GM12878 (cell line): ENCODE results near the gene CCDC159. TPM values are rescaled to one million over a fixed set of nuclear protein-coding genes. Genes with fewer than 3 reads are reported as not detected.
A peak's percentile ranks its signal among the peaks of the same experiment; 100 is the strongest.

Experiments used
- BACH1 ChIP-seq: fragments of 450-650 bp; IDR thresholded peaks from 2 replicates; pipeline ENCODE4 v1.6.1; 2017; ENCODE audit warnings: mild to moderate bottlenecking, borderline replicate concordance
- BMI1 ChIP-seq: fragments of 450-650 bp; IDR thresholded peaks from 2 replicates; pipeline ENCODE4 v1.6.1; 2016; ENCODE audit warnings: mild to moderate bottlenecking, moderate library complexity, borderline replicate concordance
- DPF2 ChIP-seq: fragments of 450-650 bp; IDR thresholded peaks from 2 replicates; pipeline ENCODE4 v1.6.1; 2017; ENCODE audit warnings: mild to moderate bottlenecking
- EGR1 ChIP-seq, 2 experiments: IDR thresholded peaks; 1 replicate in 1 of 2; 2 replicates in 1 of 2; pipeline ENCODE4 v1.6.1; 2011 to 2012; ENCODE audit warnings: low read depth in 2 of 2, low read length in 2 of 2, borderline replicate concordance in 1 of 2, mild to moderate bottlenecking in 1 of 2, moderate library complexity in 1 of 2
- ESRRA ChIP-seq: IDR thresholded peaks from 2 replicates; pipeline ENCODE4 v1.6.1; 2012; ENCODE audit warnings: mild to moderate bottlenecking, low read length, improper control_type of control experiment
- HDGF ChIP-seq: fragments of 450-650 bp; IDR thresholded peaks from 2 replicates; pipeline ENCODE4 v1.6.1; 2016; ENCODE audit warnings: antibody characterized with exemption
- HSF1 ChIP-seq: fragments of 150-350 bp; IDR thresholded peaks from 2 replicates; pipeline ENCODE4 v1.6.1; 2014; ENCODE audit warnings: mild to moderate bottlenecking, low read depth, low read length
- JUNB ChIP-seq: IDR thresholded peaks from 2 replicates; pipeline ENCODE4 v1.6.1; 2016; ENCODE audit warnings: antibody characterized with exemption, mild to moderate bottlenecking
- JUND ChIP-seq: IDR thresholded peaks from 2 replicates; pipeline ENCODE4 v1.6.1; 2012; ENCODE audit warnings: low read depth, mild to moderate bottlenecking, low read length, improper control_type of control experiment, moderate library complexity
- MEF2B ChIP-seq: fragments of 450-650 bp; IDR thresholded peaks from 2 replicates; pipeline ENCODE4 v1.6.1; 2018; ENCODE audit warnings: mild to moderate bottlenecking, moderate library complexity; ENCODE audit not compliant: partially characterized antibody, poor library complexity, severe bottlenecking
- MYB ChIP-seq: fragments of 150-350 bp; IDR thresholded peaks from 2 replicates; pipeline ENCODE4 v1.6.1; 2014; ENCODE audit warnings: mild to moderate bottlenecking, low read depth, low read length, borderline replicate concordance
- NFIC ChIP-seq: IDR thresholded peaks from 2 replicates; pipeline ENCODE4 v1.6.1; 2012; ENCODE audit warnings: low read depth, mild to moderate bottlenecking, inconsistent platforms, low read length, moderate library complexity
- NKRF ChIP-seq: fragments of 450-650 bp; conservative IDR thresholded peaks from 2 replicates; pipeline ENCODE4 v1.6.1; 2017; ENCODE audit warnings: mild to moderate bottlenecking, moderate library complexity
- NR2C2 ChIP-seq: IDR thresholded peaks from 2 replicates; pipeline ENCODE4 v1.6.1; 2011; ENCODE audit warnings: borderline replicate concordance, low read depth; ENCODE audit not compliant: control insufficient read depth, insufficient read length
- PAX8 ChIP-seq: fragments of 450-650 bp; IDR thresholded peaks from 2 replicates; pipeline ENCODE4 v1.6.1; 2017; ENCODE audit warnings: mild to moderate bottlenecking, moderate library complexity
- POLR2AphosphoS5 ChIP-seq: IDR thresholded peaks from 2 replicates; pipeline ENCODE4 v1.6.1; 2011; ENCODE audit warnings: mild to moderate bottlenecking, low read length, inconsistent platforms
- POU2F2 ChIP-seq: IDR thresholded peaks from 3 replicates; pipeline ENCODE4 v1.6.1; 2011; ENCODE audit warnings: low read depth, mild to moderate bottlenecking, low read length, borderline replicate concordance
- PRDM15 ChIP-seq: fragments of 450-650 bp; formaldehyde crosslinking; IDR thresholded peaks from 2 replicates; pipeline ENCODE4 v1.4.0; 2020; ENCODE audit warnings: mild to moderate bottlenecking, moderate library complexity
- RAD51 ChIP-seq: fragments of 450-650 bp; IDR thresholded peaks from 2 replicates; pipeline ENCODE4 v1.6.1; 2016; ENCODE audit warnings: moderate library complexity, mild to moderate bottlenecking, inconsistent platforms
- RUNX3 ChIP-seq: IDR thresholded peaks from 2 replicates; pipeline ENCODE4 v1.6.1; 2012; ENCODE audit warnings: low read length, inconsistent platforms
- STAT1 ChIP-seq: fragments of 450-650 bp; conservative IDR thresholded peaks from 2 replicates; pipeline ENCODE4 v1.6.1; 2014; ENCODE audit warnings: antibody characterized with exemption, mild to moderate bottlenecking
- STAT3 ChIP-seq: IDR thresholded peaks from 2 replicates; pipeline ENCODE4 v1.6.1; 2011; ENCODE audit warnings: low read depth, low read length, improper control_type of control experiment
- TCF12 ChIP-seq: IDR thresholded peaks from 2 replicates; pipeline ENCODE4 v1.6.1; 2011; ENCODE audit warnings: low read depth, mild to moderate bottlenecking, low read length
- TCF3 ChIP-seq: IDR thresholded peaks from 2 replicates; pipeline ENCODE4 v1.6.1; 2012; ENCODE audit warnings: low read depth, mild to moderate bottlenecking, low read length, borderline replicate concordance; ENCODE audit not compliant: insufficient read depth
- TCF7 ChIP-seq: IDR thresholded peaks from 2 replicates; pipeline ENCODE4 v1.6.1; 2014; ENCODE audit warnings: antibody characterized with exemption, borderline replicate concordance
- ZNF622 ChIP-seq: fragments of 450-650 bp; IDR thresholded peaks from 2 replicates; pipeline ENCODE4 v1.6.1; 2017; ENCODE audit warnings: mild to moderate bottlenecking, inconsistent platforms
- polyA plus RNA-seq, 11 experiments: library from polyadenylated mRNA; depleted of rRNA in 4 of 11; unstranded in 6 of 11; stranded (reverse) in 5 of 11; fragments of >200 nt; fragmentation: Nextera tagmentation in 4 of 11; fragmentation: Illumina TruSeq in 1 of 11; extraction: Ambion mirVana in 4 of 11; extraction: Trizol in 1 of 11; gene quantifications; 1 replicate in 1 of 11; 2 replicates in 10 of 11; pipeline versions ENCODE4 v1.2.1 to v1.2.3, GENCODE V29; 2011 to 2016; ENCODE audit warnings: inconsistent platforms in 2 of 11, missing spikeins in 2 of 11, low read depth in 1 of 11
- total RNA-seq, 4 experiments: library from RNA; depleted of rRNA in 3 of 4; stranded (reverse); fragments of >200 nt in 3 of 4; fragmentation: Illumina TruSeq in 1 of 4; extraction: Trizol in 1 of 4; gene quantifications; 2 replicates each; pipeline versions ENCODE4 v1.2.1 to v1.2.3, GENCODE V29; 2013 to 2021
- TF ChIP-seq, protein P1 (sequence below): IDR thresholded peaks from 2 replicates; pipeline ENCODE4 v1.6.1; 2012; ENCODE audit warnings: low read depth, low read length, improper control_type of control experiment

Gene CCDC159
- total and polyA plus RNA-seq, 10 of the 15 experiments (the other 5 are each of a cell fraction or from before 2014, with no cell fraction given), result 0.61 to 14.7 (median 10.1) TPM

DNA sequence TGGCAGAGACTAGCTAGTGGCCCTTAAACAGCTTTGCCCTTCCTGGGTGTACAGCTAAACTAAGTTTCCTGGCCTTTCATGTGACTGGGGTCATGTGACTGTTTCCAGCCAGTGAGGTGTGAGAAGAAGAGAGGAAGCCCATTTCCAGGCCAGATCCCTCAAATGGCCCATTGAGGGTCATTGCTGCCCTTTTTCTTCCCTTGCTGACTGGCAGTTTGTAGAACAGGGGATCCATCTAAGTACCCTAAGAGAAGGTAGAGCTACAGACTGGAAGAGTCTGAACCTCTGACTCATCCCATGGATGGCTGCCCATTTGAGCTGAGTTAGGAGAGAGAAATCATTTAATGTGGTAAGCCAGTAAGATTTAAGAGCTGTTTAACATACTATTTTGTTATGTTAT is 30.9 kb downstream of the CCDC159 start (continued):
- TF ChIP-seq PRDM15 (CRISPR knock-in tag), result no peak
- no peak for TF ChIP-seq PAX8
- no peak for TF ChIP-seq EGR1 (IDR thresholded peaks at IDR 0.05; ENCODE audit: borderline replicate concordance in 1 of 2, low read depth in 2 of 2, low read length in 2 of 2)
- TF ChIP-seq RAD51, result peak; percentile 99
- no peak for TF ChIP-seq MYB
- no peak for TF ChIP-seq BACH1
- no peak for TF ChIP-seq NFIC
- TF ChIP-seq ESRRA, result no peak
- peak; percentile 42 for TF ChIP-seq RUNX3
- TF ChIP-seq TCF7, result no peak
- TF ChIP-seq STAT1, result no peak
- TF ChIP-seq DPF2, result no peak
- TF ChIP-seq NKRF, result 0 out of 2 replicates have a peak, but pooled peaks have one; percentile 35
- TF ChIP-seq TCF12, result no peak
- no peak for TF ChIP-seq ZNF622
- no peak for TF ChIP-seq TCF3
- TF ChIP-seq POU2F2, result no peak
- no peak for TF ChIP-seq BMI1
- no peak for TF ChIP-seq STAT3
- TF ChIP-seq JUNB, result no peak
- no peak for TF ChIP-seq MEF2B
- no peak for TF ChIP-seq JUND
- TF ChIP-seq POLR2AphosphoS5, result no peak
- TF ChIP-seq, protein P1, sequence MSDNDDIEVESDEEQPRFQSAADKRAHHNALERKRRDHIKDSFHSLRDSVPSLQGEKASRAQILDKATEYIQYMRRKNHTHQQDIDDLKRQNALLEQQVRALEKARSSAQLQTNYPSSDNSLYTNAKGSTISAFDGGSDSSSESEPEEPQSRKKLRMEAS, result no peak
- TF ChIP-seq NR2C2, result no peak
- peak; percentile 84; the same call in 1 of the 2 replicates for TF ChIP-seq HDGF
- no peak for TF ChIP-seq HSF1
